NT2/D1 (cell line): ENCODE measurements around the gene MS4A8.
A peak's percentile ranks its signal among the peaks of the same experiment; 100 is the strongest.
"Not testable (repeated sequence)": the region's sequence is repeated elsewhere in the genome, so short reads cannot be mapped to it uniquely, and the experiment has no call there.

ENCODE experiments used
- DNase-seq: peaks from one replicate; pipeline ENCODE4 v3.0.0-alpha.2; 2011; ENCODE audit warnings: low read depth, low spot score
- H3K27me3 ChIP-seq: 2 replicates; pipeline ENCODE4 v1.6.0; 2011; ENCODE audit warnings: mild to moderate bottlenecking; ENCODE audit not compliant: insufficient read length, insufficient read depth
- H3K36me3 ChIP-seq: 2 replicates; pipeline ENCODE4 v1.6.1; 2011; ENCODE audit warnings: mild to moderate bottlenecking, low read length, mixed read lengths; ENCODE audit not compliant: insufficient read depth, insufficient read length
- H3K4me1 ChIP-seq: 2 replicates; pipeline ENCODE4 v1.5.1; 2011; ENCODE audit not compliant: insufficient read depth, insufficient read length
- H3K4me3 ChIP-seq: 2 replicates; pipeline ENCODE4 v1.5.1; 2011; ENCODE audit warnings: low read depth; ENCODE audit not compliant: insufficient read length
- H3K9ac ChIP-seq: 2 replicates; pipeline ENCODE4 v1.6.0; 2011; ENCODE audit warnings: low read depth; ENCODE audit not compliant: insufficient read length
- H3K9me3 ChIP-seq: 2 replicates; pipeline ENCODE4 v1.5.1; 2011; ENCODE audit warnings: mild to moderate bottlenecking, low read length; ENCODE audit not compliant: insufficient read depth
- SUZ12 ChIP-seq: IDR thresholded peaks from 2 replicates; pipeline ENCODE4 v1.6.1; 2011; ENCODE audit not compliant: insufficient read length, insufficient read depth; ENCODE audit errors: extremely low read depth
- YY1 ChIP-seq: IDR thresholded peaks from 2 replicates; pipeline ENCODE4 v1.6.1; 2011; ENCODE audit not compliant: insufficient read length, insufficient read depth
- ZNF274 ChIP-seq: IDR thresholded peaks from 2 replicates; pipeline ENCODE4 v1.6.1; 2011; ENCODE audit warnings: mild to moderate bottlenecking, low read depth, low read length

MS4A8 gene

DNA sequence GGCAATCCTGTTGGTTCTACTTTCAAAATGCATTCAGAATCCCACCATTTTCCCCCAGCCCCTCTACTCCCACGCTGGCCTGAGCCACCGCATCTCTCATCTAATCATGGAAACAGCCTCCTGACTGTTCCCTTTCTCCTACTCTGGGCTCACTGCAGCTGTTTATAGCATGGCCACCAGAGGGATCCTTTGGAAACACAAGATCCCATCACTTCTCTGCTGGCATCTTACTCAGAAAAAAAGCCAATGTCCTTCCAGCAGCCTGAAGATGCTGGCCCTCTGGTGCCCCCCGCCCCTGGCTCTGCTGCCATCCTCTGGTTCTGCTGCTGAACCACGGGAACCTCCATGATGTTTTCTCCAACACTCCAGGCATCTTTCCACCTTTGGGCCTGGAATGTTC is 11.1 kb downstream of the MS4A8 start:
- DNase-seq = peak; percentile 15
- H3K4me3 ChIP-seq = no peak overlapping the region
- H3K27me3 ChIP-seq = no peaks in the 10 kb centered on the region
- no peaks in the 10 kb centered on the region for H3K36me3 ChIP-seq
- no peaks in the 10 kb centered on the region for H3K9me3 ChIP-seq
- no peak for TF ChIP-seq YY1
- no peak for TF ChIP-seq ZNF274
- TF ChIP-seq SUZ12 = no peak
- H3K4me1 ChIP-seq = no peaks in the 10 kb centered on the region
- no peak overlapping the region for H3K9ac ChIP-seq

DNA sequence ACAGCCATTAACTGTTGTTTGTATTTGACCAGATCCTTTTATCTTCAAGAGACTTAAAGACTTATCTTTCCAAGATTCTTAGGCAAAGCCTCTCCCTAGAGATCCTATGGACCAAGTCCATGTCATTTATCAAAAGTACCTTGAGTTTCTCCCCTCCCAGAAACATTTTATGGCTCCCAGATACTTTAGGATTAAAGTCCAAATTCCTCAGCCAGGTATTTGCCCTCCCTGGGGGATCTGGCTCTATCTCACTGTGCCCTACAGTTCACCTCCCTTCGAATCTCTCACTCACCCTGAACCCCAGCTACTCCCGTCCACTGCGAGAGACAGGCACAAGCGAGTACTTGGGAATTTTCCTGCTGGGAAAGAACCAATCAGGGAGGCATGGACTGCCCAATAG is 11.9 kb downstream of the MS4A8 start:
- Histone ChIP-seq H3K27me3 (no peaks in the 10 kb centered on the region), H3K9ac (no peak overlapping the region), H3K9me3 (no peaks in the 10 kb centered on the region), H3K4me3 (no peak overlapping the region), H3K4me1 (no peaks in the 10 kb centered on the region), H3K36me3 (no peaks in the 10 kb centered on the region)
- DNase-seq = no peak
- TF ChIP-seq SUZ12 = no peak
- no peak for TF ChIP-seq ZNF274
- no peak for TF ChIP-seq YY1

DNA sequence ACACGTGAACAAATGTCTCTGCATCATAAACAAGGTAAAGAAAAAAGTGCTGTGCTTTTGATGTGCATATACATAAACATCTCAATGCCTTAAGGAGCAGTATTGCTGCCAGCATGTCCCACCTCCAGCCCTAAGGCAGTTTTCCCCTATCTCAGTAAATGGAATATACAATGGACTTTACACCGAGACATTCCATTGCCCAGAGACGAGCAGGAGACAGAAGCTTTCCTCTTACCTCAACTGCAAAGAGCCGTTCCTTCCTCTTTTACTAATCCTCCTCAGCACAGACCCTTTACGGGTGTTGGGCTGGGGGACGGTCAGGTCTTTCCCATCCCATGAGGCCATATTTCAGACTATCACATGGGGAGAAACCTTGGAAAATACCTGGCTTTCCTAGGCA is 14.0 kb downstream of the MS4A8 start:
- H3K9me3 ChIP-seq, H3K4me3 ChIP-seq, H3K27me3 ChIP-seq, DNase-seq, H3K4me1 ChIP-seq, H3K9ac ChIP-seq, H3K36me3 ChIP-seq: not testable (repeated sequence)

DNA sequence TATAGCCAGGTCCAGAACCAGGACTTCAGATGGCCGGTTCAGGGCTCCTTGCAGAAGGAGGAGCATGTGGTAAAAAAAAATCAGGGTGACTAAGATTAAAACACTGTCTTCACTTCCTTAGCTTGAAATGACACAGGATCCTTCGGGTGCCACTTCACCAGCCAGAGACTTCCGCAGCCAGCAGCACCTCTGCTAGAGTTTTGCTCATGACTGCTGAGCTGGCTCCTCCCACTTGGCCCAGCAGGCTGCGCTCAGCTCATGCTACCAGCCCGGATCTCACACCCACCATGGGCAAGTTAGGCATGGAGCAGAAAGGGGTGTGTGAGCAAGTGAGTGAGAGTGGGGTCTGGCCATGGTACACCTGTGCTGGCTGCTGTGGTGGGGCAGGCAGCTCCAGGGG is 18.5 kb downstream of the MS4A8 start:
- H3K9ac ChIP-seq = no peak overlapping the region
- H3K36me3 ChIP-seq = no peaks in the 10 kb centered on the region
- TF ChIP-seq YY1 (no peak), ZNF274 (no peak), SUZ12 (no peak)
- no peaks in the 10 kb centered on the region for H3K4me1 ChIP-seq
- no peaks in the 10 kb centered on the region for H3K27me3 ChIP-seq
- H3K9me3 ChIP-seq = peaks cover 21% of the 10 kb centered on the region
- no peak for DNase-seq
- H3K4me3 ChIP-seq = no peak overlapping the region

DNA sequence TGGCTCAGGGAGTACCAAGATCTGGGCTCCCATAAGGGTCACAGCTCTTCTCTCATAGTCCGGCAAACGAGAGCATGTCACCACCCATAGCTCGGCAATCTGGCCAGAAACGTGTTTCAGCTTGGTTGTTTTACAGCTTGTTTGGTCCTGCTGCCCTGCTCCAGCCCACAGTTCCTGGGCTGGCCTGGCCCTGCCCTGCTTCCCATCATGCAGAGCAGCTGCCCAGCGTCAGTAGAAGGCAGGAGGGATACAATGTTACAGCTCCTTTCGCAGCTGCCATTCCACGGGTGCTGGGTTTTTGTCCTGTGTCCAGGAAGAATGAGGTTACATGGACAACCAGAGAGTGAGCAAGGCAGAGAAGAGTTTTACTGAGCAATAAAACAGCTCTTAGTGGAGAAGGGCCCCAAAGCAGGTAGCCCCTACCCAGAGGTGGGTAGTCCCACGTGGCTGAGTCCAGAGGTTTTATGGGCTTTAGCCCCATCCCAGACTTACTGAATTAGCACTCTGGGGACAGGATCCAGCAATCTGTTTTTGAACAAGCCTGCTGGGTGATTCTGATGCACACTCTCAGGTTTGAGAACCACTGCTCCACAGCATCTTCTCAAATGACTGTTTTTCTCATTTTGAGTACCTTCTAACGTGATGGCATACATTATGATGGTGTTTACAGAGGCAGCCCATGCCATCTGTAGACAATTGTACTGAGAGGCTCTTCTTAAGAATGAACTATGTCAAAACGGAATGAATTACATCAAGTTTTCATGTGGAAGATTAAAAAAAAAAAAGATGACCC is 19.3 kb downstream of the MS4A8 start:
- Histone ChIP-seq H3K9ac (no peak overlapping the region), H3K4me1 (no peaks in the 10 kb centered on the region), H3K4me3 (no peak overlapping the region), H3K9me3 (peaks cover 21% of the 10 kb centered on the region), H3K27me3 (no peaks in the 10 kb centered on the region), H3K36me3 (no peaks in the 10 kb centered on the region)
- TF ChIP-seq SUZ12 (no peak), YY1 (no peak), ZNF274 (no peak)
- no peak for DNase-seq

DNA sequence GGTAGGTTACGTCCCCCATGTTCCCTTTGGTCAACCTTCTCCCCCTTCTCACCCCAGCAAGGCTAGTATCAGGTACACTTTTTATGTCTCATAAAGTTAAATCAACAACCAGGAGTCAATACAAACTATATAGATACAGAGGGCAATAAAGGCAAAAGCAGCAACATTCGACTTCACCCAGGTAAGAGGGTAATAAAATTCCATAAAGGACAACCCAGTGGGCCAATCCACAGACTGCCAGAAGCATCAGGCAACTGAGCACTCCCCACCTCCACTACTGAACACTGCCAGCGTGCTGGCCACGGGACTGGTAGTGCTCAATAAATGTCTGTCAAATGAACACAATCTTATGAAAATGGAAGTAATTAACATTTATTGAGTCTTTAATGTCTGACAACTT is 20.0 kb downstream of the MS4A8 start:
- Histone ChIP-seq H3K4me3 (no peak overlapping the region), H3K4me1 (no peaks in the 10 kb centered on the region), H3K9me3 (peaks cover 21% of the 10 kb centered on the region), H3K27me3 (no peaks in the 10 kb centered on the region), H3K36me3 (no peaks in the 10 kb centered on the region), H3K9ac (no peak overlapping the region)
- no peak for DNase-seq
- no peak for TF ChIP-seq SUZ12
- no peak for TF ChIP-seq YY1
- TF ChIP-seq ZNF274 = no peak

DNA sequence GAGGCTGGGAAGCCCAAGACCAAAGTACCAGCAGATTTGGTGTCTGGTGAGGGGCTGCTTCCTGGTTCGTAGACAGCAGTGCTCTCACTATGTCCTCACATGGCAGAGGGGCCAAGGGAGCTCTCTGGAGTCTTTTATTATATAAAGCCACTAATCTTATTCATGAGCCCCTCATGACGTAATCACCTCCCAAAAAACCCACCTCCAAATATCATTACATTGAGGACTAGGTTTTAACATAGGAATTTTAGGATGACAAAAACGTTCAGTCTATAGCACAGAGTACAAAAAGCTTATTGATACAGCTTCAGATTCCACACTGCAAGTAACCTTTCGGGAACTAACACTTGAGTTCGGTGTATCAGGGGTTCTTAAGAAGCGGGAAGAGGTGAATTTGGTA is 21.0 kb downstream of the MS4A8 start:
- Histone ChIP-seq H3K4me3 (no peak overlapping the region), H3K9me3 (peaks cover 21% of the 10 kb centered on the region), H3K27me3 (no peaks in the 10 kb centered on the region), H3K4me1 (no peaks in the 10 kb centered on the region), H3K36me3 (no peaks in the 10 kb centered on the region), H3K9ac (no peak overlapping the region)
- no peak for TF ChIP-seq SUZ12
- no peak for TF ChIP-seq ZNF274
- TF ChIP-seq YY1 = no peak
- no peak for DNase-seq
